HPDE6-E6E7 (cell line): ENCODE measurements around the gene PCDHGA11.
A peak's percentile ranks its signal among the peaks of the same experiment; 100 is the strongest.
"Not testable (repeated sequence)": the region's sequence is repeated elsewhere in the genome, so short reads cannot be mapped to it uniquely, and the experiment has no call there.

ENCODE experiments used
- DNase-seq: peaks from one replicate; pipeline ENCODE4 v3.0.0; 2011; ENCODE audit warnings: missing footprints; ENCODE audit errors: extremely low spot score

Gene PCDHGA11

GRCh38 chr5:141398608-141399007 is 22.2 kb upstream of the PCDHGA11 start:
- no peak for DNase-seq

- DNase-seq = no peak
Observed at GRCh38 chr5:141399555-141400258, 21.1 kb upstream of the PCDHGA11 start.

- peak; percentile 17 for DNase-seq
Observed at GRCh38 chr5:141402553-141403243, 18.2 kb upstream of the PCDHGA11 start, which contains the start of gene PCDHGA9. Gene PCDHGA9, plus strand, starts transcription at chr5:141402778. Its CDS starts 175 bp downstream, at chr5:141402953.

- DNase-seq = no peak
Observed at GRCh38 chr5:141403387-141403786, 17.5 kb upstream of the PCDHGA11 start.

- peak; percentile 29 for DNase-seq
Observed at GRCh38 chr5:141407790-141408505, 12.9 kb upstream of the PCDHGA11 start, which contains the start of gene PCDHGB6. Gene PCDHGB6, plus strand, starts transcription at chr5:141408021. Its CDS starts 182 bp downstream, at chr5:141408203.

- no peak for DNase-seq
Observed at GRCh38 chr5:141409598-141410306, 11.1 kb upstream of the PCDHGA11 start.

GRCh38 chr5:141411575-141411974 is 9.3 kb upstream of the PCDHGA11 start:
- no peak for DNase-seq

- peak; percentile 59 for DNase-seq
Observed at GRCh38 chr5:141412854-141413539, 7.9 kb upstream of the PCDHGA11 start, which contains the start of gene PCDHGA10. Gene PCDHGA10, plus strand, starts transcription at chr5:141412987. Its CDS starts 189 bp downstream, at chr5:141413176.

- no peak for DNase-seq
Observed at GRCh38 chr5:141413540-141414069, 7.2 kb upstream of the PCDHGA11 start.

- not testable (repeated sequence) for DNase-seq
Observed at GRCh38 chr5:141414548-141415274, 6.1 kb upstream of the PCDHGA11 start.

- not testable (repeated sequence) for DNase-seq
Observed at GRCh38 chr5:141415275-141415618, 5.6 kb upstream of the PCDHGA11 start.

GRCh38 chr5:141417494-141418172 is 3.2 kb upstream of the PCDHGA11 start, which contains the start of gene PCDHGB7:
Gene PCDHGB7, plus strand, starts transcription at chr5:141417677. Its CDS starts 183 bp downstream, at chr5:141417860.
- not testable (repeated sequence) for DNase-seq

- DNase-seq = no peak
Observed at GRCh38 chr5:141419074-141419880, 1.6 kb upstream of the PCDHGA11 start.

GRCh38 chr5:141421489-141421855 is 621 bp downstream of the PCDHGA11 start:
- no peak for DNase-seq

GRCh38 chr5:141422742-141423291 is 2.0 kb downstream of the PCDHGA11 start:
- no peak for DNase-seq

GRCh38 chr5:141427783-141428426 is 7.1 kb downstream of the PCDHGA11 start:
- no peak for DNase-seq

GRCh38 chr5:141430332-141431113 is 9.7 kb downstream of the PCDHGA11 start, which contains the start of gene PCDHGA12:
Gene PCDHGA12, plus strand, starts transcription at chr5:141430507. Its CDS starts 253 bp downstream, at chr5:141430760.
- peak; percentile 54 for DNase-seq
